Peyer's patch (tissue), 4 donors: ENCODE data around the gene TMTC2. TPM values are rescaled to one million over a fixed set of nuclear protein-coding genes. Genes with fewer than 3 reads are reported as not detected.

ENCODE experiments used
- DNase-seq, 3 donors: peaks; one replicate each; pipeline ENCODE4 v3.0.0-alpha.2; 2017 to 2019
- H3K27ac ChIP-seq, 4 donors: fragments of 200-600 bp; sonication (generic); one replicate each; pipeline ENCODE4 v1.5.1; 2016 to 2019
- H3K27me3 ChIP-seq, 2 donors: fragments of 200-600 bp; sonication (generic); one replicate each; pipeline ENCODE4 v1.5.1; 2019
- H3K36me3 ChIP-seq, 3 donors: fragments of 200-600 bp; sonication (generic); one replicate each; pipeline ENCODE4 v1.5.1; 2016 to 2019
- H3K4me1 ChIP-seq, 4 donors: fragments of 200-600 bp; sonication (generic); one replicate each; pipeline ENCODE4 v1.5.1; 2016 to 2019
- H3K4me3 ChIP-seq, 4 donors: fragments of 200-600 bp; sonication (generic); 1 replicate in 3 of 4; 2 replicates in 1 of 4; pipeline ENCODE4 v1.5.1; 2016 to 2019; ENCODE audit warnings: mild to moderate bottlenecking in 1 of 4
- H3K9me3 ChIP-seq, 4 donors: fragments of 200-600 bp; sonication (generic); one replicate each; pipeline ENCODE4 v1.5.1; 2016 to 2019; ENCODE audit warnings: mild to moderate bottlenecking in 1 of 4
- POLR2A ChIP-seq, 2 donors: fragments of 450-650 bp; IDR thresholded peaks; one replicate each; pipeline ENCODE4 v1.5.1; 2017; ENCODE audit warnings: antibody characterized with exemption in 2 of 2, mild to moderate bottlenecking in 2 of 2, moderate library complexity in 2 of 2
- total RNA-seq, 4 donors: library from RNA; depleted of rRNA; stranded (reverse); fragments of >200 nt; gene quantifications; one replicate each; pipeline ENCODE4 v1.1.0, GENCODE V29; 2016
- TF ChIP-seq, protein P1 (sequence below), 6 experiments: fragments of 450-650 bp in 4 of 6; fragments of 200-600 bp in 2 of 6; sonication (generic) in 1 of 6; IDR thresholded peaks; one replicate each; pipeline ENCODE4 v1.5.1; 2017 to 2019; ENCODE audit warnings: antibody characterized with exemption in 6 of 6, mild to moderate bottlenecking in 3 of 6, moderate library complexity in 1 of 6

The TMTC2 gene
- total RNA-seq, 4 donors from 2014 or later: 7.0 to 19.8 (median 8.5) TPM

DNA sequence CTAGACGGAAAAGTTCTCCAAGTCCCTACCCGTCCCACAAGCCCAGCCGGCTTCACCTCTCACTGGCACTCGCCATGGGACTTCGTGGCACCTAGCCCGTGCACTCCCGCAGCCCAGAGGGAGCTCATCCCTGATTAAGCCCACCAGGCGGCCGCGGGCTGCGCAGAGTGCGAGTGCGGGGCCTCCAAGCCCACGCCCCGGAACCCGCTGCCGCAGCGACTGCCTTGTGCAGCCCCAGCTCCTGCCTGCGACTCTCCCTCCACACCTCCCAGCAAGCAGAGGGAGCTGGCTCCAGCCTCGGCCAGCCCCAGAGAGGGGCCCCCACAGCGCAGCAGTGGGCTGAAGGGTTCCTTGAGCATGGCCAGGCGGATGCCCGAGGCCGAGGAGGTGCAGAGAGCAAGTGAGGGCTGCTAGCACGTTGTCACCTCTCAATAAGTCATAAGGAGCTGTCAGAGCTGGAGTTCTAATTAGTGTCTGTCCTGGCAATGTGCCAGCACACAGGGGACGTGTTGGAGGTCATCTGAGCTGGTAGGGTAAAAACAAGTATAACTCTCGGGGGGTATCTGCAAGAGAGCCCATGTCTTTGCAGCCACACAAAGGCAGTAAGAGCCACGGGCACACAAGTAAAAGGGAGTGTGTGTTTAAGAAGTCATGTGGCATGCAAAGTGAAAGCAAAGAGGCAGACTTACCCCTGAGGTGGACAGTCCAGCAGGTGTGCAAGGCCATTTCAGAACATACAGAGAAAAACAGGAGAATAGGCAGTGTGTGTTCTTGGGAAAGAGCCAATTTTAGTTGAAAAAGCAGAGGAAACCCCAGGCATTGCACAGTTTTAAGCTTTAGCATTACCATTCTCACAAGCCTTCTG lies 27.1 kb upstream of the TMTC2 start:
- Histone ChIP-seq H3K4me3 (no peak overlapping the region), H3K36me3 (no peaks in the 10 kb centered on the region), H3K9me3 (no peaks in the 10 kb centered on the region), H3K27me3 (no peaks in the 10 kb centered on the region), H3K4me1 (peaks cover 0 to 5% (median 0%) of the 10 kb centered on the region in 4 donors), H3K27ac (no peak overlapping the region)
- TF ChIP-seq POLR2A (IDR thresholded peaks at IDR 0.05): no peak
- TF ChIP-seq, protein P1, sequence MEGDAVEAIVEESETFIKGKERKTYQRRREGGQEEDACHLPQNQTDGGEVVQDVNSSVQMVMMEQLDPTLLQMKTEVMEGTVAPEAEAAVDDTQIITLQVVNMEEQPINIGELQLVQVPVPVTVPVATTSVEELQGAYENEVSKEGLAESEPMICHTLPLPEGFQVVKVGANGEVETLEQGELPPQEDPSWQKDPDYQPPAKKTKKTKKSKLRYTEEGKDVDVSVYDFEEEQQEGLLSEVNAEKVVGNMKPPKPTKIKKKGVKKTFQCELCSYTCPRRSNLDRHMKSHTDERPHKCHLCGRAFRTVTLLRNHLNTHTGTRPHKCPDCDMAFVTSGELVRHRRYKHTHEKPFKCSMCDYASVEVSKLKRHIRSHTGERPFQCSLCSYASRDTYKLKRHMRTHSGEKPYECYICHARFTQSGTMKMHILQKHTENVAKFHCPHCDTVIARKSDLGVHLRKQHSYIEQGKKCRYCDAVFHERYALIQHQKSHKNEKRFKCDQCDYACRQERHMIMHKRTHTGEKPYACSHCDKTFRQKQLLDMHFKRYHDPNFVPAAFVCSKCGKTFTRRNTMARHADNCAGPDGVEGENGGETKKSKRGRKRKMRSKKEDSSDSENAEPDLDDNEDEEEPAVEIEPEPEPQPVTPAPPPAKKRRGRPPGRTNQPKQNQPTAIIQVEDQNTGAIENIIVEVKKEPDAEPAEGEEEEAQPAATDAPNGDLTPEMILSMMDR (IDR thresholded peaks at IDR 0.05): no peak
- no peak for DNase-seq

DNA sequence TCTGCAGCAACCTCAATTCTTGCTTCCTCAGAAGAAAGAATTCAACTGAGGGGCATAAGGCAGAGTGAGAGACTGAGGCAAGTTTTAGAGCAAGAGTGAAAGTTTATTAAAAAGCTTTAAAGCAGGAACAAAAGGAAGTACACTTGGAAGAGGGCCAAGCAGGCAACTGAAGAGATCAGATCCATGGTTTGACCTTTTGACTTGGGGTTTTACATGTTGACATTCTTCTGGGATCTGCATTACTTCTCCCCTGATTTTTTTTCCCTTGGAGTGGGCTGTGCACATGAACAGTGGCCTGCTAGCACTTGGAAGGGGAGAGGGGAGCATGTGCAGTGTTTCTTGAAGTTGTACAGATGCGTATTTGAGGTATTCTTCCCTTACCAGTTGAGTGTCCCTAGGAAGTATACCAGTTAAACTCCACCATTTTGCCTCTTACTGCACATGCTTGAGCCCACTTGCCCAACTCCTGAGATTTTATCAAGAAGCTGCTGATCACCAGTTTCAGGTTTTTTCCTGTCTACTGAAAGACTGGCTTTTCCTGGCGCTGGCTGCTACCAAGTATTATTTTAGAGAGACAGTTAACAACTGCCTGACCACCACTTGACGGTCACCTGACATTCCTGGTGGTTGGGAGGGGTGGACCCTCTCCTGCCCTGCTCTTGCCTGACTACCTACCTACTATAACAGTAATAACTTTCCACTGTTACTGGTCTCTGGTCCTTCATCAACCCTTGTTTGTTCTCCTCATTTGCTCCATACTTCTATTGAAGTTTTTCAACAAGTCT lies 26.0 kb upstream of the TMTC2 start:
- Histone ChIP-seq H3K9me3 (no peaks in the 10 kb centered on the region), H3K36me3 (no peaks in the 10 kb centered on the region), H3K27me3 (no peaks in the 10 kb centered on the region), H3K4me1 (peaks cover 0 to 5% (median 0%) of the 10 kb centered on the region in 4 donors), H3K27ac (no peak overlapping the region), H3K4me3 (no peak overlapping the region)
- DNase-seq: no peak
- TF ChIP-seq, protein P1 (IDR thresholded peaks at IDR 0.05): no peak
- TF ChIP-seq POLR2A (IDR thresholded peaks at IDR 0.05): no peak

DNA sequence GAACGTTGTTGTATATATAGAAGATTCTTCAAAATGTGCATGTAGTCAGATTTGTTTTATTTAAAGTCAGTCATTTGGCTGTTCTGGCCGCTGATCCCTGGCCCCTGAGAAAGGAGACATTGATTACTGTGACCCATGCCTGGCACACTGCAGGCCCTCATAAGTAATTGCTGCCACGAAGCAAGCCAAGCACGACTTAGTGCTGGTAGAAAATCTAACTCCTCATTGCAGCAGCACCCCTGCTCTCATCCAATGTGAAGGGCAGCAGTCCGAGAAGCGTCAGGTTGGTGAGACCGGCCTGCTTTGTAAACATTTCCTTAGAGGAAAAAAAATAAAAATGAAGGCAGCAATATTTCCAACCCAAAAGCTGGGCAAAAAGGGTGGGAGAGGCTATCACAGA lies 22.8 kb upstream of the TMTC2 start:
- Histone ChIP-seq H3K27me3 (no peaks in the 10 kb centered on the region), H3K4me3 (no peak overlapping the region), H3K4me1 (peaks cover 0 to 5% (median 0%) of the 10 kb centered on the region in 4 donors), H3K9me3 (no peaks in the 10 kb centered on the region), H3K27ac (no peak overlapping the region), H3K36me3 (no peaks in the 10 kb centered on the region)
- no peak for DNase-seq
- no peak for TF ChIP-seq POLR2A (IDR thresholded peaks at IDR 0.05)
- TF ChIP-seq, protein P1 (IDR thresholded peaks at IDR 0.05): no peak

DNA sequence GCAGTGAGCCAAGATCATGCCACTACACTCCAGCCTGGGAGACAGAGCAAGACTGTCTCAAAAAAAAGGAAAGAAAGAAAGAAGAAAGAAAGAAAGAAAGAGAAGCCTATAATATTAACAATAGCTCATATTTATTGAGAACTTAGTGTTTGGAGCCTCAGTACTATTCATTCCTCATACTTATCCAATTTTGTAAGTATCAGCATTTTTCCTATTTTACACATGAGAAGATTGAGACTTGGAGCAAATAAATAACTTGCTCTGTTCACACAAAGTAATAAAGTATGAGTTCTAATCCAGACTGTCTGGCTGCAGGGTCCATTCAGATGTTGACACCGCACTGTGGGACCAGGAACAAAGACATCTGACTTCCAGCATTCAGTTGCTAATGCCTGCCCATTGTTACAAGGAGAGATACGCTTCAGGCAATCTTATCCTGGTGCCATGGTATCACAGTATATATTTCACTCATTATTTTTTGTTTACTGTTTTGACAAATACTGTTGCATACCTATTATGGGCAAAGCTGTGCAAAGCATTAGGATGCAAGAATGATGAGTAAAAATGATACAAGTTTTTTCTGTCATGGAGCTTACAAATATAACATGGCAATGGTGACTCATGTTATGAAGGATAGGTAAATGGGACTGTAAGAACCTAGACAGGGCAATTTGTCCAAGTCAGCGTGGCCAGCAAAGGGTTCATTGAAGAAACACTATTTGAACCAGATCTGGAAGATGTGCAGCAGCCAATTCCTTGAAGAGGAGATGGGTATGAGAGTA lies 21.4 kb upstream of the TMTC2 start:
- TF ChIP-seq, protein P1 (IDR thresholded peaks at IDR 0.05): no peak
- H3K27me3 ChIP-seq: no peaks in the 10 kb centered on the region
- no peaks in the 10 kb centered on the region for H3K4me1 ChIP-seq
- DNase-seq: no peak
- H3K27ac ChIP-seq: no peak overlapping the region
- H3K36me3 ChIP-seq: no peaks in the 10 kb centered on the region
- H3K4me3 ChIP-seq: no peak overlapping the region
- H3K9me3 ChIP-seq: no peaks in the 10 kb centered on the region

DNA sequence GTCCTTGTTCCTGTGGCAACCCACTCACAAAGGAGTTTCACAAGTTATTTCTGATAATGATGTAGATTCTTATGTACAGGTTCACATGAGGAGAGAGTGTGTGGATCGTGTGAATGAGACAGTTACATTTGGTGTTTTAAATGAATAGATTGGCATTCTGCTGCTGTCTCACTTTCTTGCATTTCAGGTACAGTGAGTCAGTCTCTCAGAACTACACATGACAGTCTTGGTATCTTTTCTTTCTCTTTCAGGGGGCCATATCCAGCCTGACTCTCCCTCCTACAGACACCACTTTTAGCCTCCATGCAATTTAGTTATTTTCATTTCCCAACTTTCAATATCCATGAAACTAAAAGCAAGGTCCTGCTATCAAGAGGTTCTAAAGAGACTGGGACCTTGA lies 19.9 kb upstream of the TMTC2 start:
- H3K36me3 ChIP-seq: no peaks in the 10 kb centered on the region
- TF ChIP-seq, protein P1 (IDR thresholded peaks at IDR 0.05): no peak
- TF ChIP-seq POLR2A (IDR thresholded peaks at IDR 0.05): no peak
- no peak for DNase-seq

More for the DNA sequence above, 19.9 kb upstream of the TMTC2 start:
- Histone ChIP-seq H3K4me3 (no peak overlapping the region), H3K4me1 (no peaks in the 10 kb centered on the region), H3K27ac (no peak overlapping the region), H3K9me3 (no peaks in the 10 kb centered on the region), H3K27me3 (no peaks in the 10 kb centered on the region)
